Daoy (cell line): ENCODE data around the gene PIGT. TPM values are rescaled to one million over a fixed set of nuclear protein-coding genes. Genes with fewer than 3 reads are reported as not detected.

Source experiments
- DNase-seq: peaks from one replicate; pipeline ENCODE4 v3.0.0-alpha.2; 2015; ENCODE audit warnings: low read depth
- total RNA-seq: library from RNA; depleted of rRNA; stranded (reverse); fragments of >200 nt; shearing (Covaris generic); gene quantifications from 2 replicates; pipeline ENCODE4 v1.2.3, GENCODE V29; 2014

The PIGT gene
- total RNA-seq, 1 experiment from 2014 or later, result 51.3 TPM

DNA sequence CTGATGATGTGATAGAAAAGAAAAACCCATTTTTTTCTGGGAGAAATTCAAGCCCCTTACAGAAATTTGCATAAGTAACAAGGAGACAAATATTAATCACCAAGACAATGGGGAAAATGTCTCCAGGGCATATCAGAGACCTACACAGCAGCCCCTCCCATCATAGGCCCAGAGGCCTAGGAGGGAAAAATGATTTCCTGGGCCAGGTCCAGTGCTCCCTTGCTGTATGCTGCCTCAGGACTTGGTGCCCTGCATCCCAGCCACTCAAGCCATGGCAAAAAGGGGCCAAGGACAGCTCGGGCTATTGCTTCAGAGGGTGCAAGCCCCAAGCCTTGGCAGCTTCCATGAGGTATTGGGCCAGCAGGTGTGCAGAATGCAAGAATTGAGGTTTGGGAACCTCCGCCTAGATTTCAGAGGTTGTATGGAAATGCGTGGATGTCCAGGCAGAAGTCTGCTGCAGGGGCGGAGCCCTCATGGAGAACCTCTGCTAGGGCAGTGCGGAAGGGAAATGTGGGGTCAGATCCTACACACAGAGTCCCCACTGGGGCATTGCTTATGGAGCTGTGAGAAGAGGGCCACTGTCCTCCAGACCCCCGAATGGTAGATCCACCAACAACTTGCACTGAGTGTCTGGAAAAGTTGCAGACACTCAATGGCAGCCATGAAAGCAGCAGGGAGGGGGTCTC, 15.5 kb upstream of the PIGT start:
- no peak for DNase-seq

DNA sequence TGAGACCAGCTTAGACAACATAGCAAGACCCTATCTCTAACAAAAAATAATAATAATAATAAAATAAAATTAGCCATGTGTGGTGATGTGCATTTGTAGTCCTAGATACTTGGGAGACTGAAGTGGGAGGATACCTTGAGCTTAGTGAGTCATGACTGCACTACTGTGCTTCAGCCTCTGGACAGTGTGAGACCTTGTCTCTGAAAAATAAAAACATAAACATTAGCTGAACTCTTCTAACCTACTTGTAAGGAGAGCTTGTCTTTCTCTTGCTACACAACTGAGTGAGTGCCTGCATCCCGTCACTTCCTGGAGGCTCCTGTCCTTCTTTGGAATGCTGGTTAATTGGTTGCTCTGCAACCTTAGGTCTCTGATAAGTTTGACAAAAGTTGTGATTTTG, 13.0 kb upstream of the PIGT start:
- no peak for DNase-seq

DNA sequence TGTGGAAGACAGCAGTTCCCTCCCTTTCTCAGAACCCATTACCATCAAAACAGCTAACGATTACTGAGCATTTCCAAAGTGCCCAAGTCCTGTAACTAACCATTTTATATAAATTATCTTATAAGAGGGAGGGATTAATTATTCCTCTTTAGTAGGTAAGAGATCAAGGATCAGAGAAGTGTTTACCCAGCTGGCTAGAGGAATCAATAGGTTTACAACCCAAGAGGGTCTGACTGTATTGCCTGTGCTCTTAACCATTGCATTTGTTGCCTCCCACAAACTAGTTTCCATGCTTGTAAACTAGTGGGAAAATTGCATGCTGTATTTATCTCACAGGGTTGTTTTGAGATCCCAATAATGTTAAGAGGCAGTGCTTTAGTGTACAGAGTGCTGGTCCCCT, 11.5 kb upstream of the PIGT start:
- DNase-seq, result no peak

DNA sequence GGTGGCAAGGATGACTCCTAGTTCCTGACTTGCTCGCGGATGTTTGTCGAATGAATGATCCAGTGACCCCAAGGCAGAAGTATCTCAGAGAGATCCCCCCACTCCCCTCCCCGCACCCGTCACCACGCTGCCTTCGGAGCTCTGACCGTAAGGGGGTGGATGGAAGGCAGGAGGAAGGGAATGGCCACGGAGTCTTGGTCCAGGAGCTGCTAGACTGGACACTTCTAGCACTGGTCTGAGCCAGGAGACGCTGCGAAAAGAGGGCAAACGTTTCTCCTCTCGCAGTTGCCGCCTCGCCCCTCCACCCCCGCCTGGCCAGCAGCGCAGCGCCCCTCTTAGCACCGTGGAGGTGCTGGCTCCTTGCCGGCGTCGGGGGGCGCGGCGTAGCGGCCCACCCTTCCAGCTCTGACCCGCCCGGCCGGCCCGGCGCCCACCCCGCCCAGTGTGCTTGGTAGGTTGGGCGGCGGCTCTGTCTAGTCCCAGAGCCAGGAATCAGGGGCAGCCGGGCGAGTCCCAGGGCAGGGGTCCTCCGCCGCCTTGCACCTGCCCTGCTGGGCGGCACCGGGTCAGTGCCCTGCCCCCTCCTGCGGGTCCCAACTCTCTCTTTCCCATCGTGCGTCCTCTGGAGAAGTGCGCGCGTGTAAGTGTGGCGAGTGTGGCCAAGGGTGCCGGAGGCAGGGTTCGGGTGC, 10.2 kb upstream of the PIGT start:
- no peak for DNase-seq

DNA sequence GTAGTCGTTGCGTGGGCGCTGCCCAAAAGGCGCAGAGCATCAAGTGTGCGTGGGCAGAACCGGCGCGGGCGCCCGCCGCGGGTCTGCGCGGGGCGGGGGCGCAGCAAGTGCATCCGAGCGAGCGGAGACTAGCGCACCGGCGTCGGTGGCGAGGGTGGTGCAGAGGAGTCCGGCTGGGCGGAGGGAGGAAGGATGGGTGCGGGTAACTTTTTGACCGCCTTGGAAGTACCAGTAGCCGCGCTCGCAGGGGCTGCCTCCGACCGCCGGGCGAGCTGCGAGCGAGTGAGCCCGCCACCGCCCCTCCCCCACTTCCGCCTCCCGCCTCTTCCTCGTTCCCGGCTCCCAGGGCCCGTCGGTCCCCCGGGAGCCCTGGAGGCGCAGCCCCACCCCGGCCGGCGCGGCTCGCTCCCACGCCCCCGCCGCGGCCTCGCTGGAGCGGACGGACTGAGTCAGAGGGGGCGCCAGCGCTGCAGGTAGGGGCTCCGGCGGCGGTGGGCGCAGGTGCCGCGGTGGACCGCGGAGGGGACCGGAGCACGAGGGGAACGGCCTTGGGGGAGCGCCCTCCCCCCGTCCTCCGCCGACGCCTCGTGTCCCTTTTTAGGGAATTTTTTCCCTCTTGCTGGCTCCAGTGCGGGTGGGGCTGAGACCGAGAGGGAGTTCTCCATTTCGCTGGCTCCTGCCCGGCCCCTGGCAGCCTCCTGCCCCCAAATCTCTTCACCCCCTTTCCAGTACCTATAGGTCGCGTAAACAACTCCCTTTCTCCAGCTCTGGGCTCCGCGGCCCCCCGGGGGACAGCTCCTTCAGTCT, 9.5 kb upstream of the PIGT start:
- peak; percentile 72 for DNase-seq

DNA sequence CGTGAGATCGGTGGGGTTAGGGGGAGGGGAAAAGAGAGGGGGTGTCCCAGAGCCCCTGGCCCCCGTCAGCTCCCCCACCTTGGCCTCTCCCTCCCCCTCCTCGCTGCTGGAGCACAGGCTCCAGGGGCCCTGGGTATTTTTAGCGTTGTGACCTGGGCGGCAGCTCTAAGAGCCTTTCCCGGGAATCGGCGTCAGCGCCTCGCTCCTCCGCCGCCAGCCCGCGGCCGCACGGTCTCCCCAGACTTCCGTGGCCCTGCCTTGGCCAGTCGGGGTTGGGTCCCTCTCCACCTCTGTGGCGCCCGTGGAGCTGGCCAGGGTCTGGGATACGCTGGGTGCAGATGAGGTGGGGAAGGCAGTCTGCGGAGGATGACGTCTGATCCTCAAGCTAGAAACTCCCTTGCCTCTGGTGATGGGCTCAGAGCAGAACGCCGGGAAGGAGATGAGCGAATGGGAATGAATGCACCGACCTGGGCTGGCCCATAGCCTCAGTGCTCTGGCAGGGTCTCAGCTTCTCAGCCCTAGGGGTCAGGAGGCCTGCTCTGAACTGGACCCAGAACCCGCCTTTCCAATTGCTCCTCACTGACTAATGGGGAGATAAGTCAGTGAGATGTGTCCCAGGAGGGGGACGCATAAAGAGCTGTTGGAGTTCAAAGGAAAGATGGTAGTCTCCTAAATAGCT, 8.7 kb upstream of the PIGT start:
- DNase-seq, result no peak

DNA sequence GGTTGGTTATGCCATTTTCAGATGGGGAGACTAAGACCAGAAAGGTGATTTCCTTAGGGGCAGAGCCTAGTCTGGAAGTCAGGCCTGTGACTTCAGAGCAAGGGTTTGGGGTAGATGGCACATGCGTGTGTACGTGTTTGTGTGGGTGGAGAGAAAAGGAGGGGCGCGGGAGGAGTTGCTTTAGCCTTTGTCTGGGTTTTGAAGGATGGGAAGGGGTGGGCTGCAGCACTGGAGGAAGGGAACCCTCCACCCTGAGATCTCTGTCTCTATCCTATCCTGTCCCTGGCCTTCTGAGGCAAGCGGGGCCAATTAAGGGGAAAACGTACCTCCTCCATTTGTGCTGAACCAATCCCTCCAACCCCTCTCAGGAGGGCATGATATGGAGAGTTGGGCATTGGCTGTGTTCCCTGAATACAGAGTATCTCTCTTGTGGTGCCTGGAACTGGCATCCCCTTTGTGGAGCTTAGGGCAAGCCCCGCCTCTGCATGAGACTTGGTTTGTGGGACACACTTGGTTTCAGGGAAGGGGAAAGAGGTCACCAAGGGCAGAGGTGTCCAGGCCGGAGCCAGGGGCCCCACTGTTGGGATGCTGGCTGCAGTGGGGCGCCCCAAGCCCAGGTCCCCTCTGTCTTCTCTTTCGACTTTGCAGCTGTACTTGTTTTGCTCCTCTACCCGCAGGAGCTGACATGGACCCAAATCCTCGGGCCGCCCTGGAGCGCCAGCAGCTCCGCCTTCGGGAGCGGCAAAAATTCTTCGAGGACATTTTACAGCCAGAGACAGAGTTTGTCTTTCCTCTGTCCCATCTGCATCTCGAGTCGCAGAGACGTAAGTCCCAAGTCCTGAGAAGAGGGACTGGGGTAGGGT, 7.9 kb upstream of the PIGT start, which contains the start of gene DBNDD2:
Gene DBNDD2 (plus strand): TSS at position 507 of the 863 bp plus-strand sequence. CDS start 179 bp downstream, at position 686.
- no peak for DNase-seq

DNA sequence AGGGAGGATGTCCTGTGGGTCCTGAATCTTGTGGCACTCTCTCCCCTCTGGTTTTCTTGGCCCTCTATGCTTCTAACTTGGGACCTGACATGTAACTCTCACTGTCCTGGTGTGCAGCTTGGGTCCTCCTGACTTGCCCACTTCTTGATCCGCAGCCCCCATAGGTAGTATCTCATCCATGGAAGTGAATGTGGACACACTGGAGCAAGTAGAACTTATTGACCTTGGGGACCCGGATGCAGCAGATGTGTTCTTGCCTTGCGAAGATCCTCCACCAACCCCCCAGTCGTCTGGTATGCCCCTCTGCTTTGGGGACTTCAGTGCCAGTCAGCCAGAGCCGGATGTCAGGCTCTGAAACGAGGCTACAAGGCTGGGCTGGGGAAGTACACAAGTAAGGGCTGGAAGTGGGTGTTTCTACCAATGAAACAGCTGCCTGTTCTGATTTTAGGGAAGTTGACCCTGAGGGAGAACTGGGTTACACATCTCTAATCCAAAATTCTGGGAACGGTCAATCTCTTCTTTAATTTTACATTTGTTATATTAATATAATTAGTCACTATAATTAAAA, 7.2 kb upstream of the PIGT start:
- DNase-seq, result no peak

DNA sequence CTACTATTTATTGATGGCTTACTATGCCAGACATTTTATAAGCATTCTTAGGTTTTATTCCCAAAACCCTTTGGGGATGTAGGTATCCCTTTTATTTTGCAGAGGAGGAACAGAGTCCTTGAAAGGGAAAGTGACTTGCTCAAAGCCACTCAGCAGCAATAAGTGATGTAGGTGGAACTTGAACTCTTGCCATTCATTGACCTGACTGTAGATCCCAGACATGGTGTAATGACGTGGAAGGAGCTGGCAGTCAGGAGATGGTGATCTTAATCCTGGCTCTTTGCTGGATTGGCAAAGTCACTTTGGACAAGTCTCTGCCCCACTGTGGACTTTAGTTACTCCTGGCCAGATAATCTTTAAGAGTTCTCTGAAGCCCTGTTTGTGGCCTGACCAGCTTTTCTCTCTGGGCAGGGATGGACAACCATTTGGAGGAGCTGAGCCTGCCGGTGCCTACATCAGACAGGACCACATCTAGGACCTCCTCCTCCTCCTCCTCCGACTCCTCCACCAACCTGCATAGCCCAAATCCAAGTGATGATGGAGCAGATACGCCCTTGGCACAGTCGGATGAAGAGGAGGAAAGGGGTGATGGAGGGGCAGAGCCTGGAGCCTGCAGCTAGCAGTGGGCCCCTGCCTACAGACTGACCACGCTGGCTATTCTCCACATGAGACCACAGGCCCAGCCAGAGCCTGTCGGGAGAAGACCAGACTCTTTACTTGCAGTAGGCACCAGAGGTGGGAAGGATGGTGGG, 6.2 kb upstream of the PIGT start:
- DNase-seq, result no peak

DNA sequence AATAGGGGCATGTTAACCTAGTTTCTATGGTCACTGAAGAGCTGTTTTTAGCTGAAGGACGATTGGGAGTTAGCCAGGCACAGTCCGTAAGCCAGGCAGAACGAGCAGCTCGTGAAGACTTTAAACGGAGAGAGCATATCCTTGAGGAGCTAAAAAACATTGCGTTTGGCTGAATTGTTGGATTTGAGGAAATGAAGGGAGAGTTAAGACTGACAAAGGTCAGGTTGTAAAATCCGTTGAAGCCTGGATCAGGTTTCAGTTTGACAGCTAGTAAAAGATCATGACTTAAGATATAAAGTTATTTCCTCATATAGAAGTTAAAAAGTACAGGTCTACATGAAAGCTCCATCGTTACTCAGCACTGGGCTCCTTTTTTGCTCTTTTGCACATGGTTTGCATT, 5.1 kb upstream of the PIGT start:
- no peak for DNase-seq

DNA sequence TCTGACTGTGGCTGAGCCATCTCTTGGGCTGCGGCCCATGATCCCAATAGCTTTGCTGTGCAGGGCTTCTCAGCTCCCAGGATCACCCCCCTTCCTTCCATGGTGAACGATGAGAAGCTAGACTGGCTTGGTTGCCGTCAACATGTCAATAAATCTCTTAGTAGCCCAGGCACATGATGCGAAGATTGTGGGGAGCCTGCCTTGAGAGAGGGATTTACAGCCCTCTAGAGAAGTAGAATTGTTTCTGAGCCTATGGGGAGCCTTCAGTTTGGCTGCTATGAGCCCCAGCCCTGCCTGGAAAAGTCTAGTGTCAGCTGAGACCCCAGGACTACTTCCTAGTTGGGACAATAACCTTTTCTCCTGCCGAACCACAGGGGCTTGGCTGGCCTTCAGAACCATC, 3.3 kb upstream of the PIGT start:
- DNase-seq, result no peak

DNA sequence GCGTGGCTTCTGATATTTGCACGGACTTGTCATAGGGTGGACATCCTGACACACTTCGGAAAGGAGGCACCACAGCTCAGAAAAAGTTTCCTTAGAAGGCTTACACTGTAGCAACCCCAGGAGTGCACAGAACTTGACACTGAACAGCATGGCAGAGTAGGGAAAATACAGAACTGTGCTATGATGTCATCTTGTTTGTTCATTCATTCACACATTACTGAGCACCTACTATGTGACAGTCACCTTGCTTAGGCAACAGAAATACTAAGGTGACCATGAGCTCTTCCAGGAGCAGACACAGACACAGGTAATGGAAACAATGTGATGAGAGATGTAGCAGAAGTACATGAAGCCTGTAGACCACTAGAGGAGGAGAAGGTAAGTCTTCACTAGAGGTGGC, 2.5 kb upstream of the PIGT start:
- no peak for DNase-seq

DNA sequence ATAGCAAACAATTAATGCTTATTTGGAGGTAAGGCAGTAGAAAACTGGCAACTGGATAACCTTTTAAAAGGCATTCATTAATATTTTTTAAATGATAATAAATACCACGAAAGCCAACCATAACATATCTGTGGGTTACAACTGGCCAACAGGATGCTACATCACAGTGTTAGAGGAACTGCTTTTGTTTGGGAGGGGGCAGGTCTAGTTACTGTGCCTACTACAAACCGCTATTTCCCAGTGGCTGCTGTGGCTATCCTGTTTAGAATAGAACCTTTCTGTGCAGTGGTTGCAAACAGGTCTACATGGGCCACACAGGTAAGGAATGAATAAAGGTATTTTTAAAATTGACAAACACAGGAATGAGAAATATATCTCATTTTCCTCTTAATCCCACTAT, 976 bp downstream of the PIGT start:
- no peak for DNase-seq

DNA sequence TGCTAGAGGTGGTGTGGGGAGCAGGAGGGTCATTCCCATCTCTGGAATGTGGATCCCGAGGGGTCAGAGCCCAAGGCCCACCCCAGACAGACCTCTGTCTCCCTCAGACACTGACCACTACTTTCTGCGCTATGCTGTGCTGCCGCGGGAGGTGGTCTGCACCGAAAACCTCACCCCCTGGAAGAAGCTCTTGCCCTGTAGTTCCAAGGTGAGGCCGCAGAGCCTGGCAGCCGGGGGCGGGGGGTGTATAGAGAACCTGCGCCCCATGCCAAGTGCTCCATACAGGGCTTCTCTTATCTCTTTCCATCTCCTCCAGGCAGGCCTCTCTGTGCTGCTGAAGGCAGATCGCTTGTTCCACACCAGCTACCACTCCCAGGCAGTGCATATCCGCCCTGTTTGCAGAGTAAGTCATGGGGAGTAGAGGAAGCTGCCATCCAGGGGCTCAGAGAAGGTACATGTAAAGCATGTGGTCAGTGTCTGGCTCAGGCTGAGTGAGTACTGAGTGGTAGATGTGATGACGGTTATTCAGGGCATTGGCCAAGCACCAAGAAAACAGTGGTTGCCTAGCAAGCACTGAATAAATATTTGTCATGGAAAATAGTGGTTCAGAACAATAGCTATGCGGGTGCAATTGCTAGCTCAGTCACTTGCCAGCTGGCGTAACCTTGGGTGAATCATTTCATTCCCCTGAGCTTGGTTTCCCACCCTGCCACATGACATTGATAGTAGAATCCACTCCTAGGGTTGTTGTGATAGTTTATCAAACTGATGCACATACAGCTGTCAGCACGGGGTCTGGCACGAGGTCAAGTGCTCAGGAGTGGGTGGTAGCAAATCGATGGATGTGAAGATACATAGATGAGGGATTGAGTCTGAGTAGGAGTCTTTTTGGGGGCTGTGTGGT, 3.5 kb downstream of the PIGT start:
- DNase-seq, result peak; percentile 96

DNA sequence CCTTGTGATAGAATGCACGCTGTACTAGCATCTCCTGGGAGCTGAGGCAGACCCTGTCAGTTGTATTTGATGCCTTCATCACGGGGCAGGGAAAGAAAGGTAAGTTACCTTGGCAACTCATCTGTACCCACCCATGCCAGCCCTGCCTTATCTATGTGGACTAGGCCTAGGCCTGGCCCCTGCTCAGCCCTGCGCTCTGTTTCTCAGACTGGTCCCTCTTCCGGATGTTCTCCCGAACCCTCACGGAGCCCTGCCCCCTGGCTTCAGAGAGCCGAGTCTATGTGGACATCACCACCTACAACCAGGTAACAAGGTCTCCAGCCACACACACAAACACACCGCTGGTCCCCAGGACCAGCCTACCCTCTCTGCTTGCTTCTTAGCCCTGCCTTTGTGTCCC, 4.2 kb downstream of the PIGT start:
- no peak for DNase-seq

DNA sequence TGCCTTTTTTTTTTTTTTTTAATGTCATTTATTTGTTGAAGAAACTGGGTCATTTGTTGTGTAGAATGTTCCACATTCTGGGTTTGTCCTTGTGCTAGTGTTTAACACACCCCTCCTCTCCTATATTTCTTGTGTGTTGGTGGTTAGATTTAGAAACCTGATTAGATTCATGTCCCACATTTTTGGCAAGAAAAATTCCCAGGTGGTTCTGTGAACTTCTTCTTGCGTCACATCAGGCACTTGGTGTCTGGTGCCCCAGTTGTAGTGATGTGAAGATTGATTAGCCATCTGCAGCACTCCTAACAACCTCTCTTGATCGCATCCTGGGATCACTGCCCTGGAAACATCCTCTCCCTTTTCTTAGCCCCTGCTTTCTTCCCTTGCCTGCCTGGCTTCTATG, 7.8 kb downstream of the PIGT start:
- no peak for DNase-seq

DNA sequence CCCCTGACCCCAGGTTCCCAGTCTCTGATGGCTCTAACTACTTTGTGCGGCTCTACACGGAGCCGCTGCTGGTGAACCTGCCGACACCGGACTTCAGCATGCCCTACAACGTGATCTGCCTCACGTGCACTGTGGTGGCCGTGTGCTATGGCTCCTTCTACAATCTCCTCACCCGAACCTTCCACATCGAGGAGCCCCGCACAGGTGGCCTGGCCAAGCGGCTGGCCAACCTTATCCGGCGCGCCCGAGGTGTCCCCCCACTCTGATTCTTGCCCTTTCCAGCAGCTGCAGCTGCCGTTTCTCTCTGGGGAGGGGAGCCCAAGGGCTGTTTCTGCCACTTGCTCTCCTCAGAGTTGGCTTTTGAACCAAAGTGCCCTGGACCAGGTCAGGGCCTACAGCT, 9.6 kb downstream of the PIGT start:
- no peak for DNase-seq

DNA sequence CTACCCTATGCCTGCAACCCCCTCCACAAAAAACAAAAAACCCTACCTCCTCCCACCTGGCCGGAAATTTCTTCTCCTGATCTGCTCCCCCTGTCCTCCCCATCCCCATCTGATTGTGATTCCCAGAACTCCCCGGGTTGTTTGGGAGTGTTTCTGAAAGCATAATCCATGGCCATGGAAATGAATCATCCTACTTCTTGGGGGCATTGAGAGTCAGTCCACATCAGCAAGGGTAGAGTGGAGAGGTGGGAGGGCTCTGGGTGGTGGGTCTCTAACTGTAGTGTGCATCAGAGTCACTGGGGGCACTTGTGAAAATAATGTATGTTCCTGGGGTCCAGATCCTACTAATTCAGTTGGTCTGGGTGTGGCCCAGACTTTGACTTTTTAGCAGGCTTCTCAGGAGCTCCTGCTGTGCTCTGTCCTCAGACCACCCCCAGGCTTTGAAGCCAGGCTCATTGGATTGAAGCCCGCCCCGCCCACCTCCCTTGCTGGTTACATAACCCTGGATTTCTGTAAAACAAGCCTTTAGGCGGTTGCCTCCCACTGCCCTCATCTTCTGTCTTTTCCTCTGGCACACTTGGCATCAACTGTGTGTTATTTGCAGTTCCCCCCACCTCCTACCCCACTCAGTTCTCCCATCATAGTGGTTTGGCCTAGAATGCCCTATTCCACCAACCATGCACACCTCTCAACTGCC, 10.5 kb downstream of the PIGT start:
- DNase-seq, result no peak
